Skeletal muscle cell (primary cell): ENCODE measurements around the gene REXO1.
A peak's percentile ranks its signal among the peaks of the same experiment; 100 is the strongest.
"Not testable (repeated sequence)": the region's sequence is repeated elsewhere in the genome, so short reads cannot be mapped to it uniquely, and the experiment has no call there.

Source experiments
- DNase-seq: peaks from one replicate; pipeline ENCODE4 v3.0.0-alpha.2; 2010; ENCODE audit warnings: low read depth
- H3K4me3 ChIP-seq: 2 replicates; pipeline ENCODE4 v1.5.1; 2011; ENCODE audit warnings: low read depth, mild to moderate bottlenecking, control low read depth, low read length, moderate library complexity

The REXO1 gene

GRCh38 chr19:1876496-1877279 is 28.4 kb upstream of the REXO1 start:
- peak overlapping the region; percentile 99 for H3K4me3 ChIP-seq
- not testable (repeated sequence) for DNase-seq

GRCh38 chr19:1875646-1876495 is 27.6 kb upstream of the REXO1 start:
- H3K4me3 ChIP-seq: peak overlapping the region; percentile 99
- DNase-seq: peak; percentile 49

GRCh38 chr19:1875265-1875645 is 27.0 kb upstream of the REXO1 start:
- peak overlapping the region; percentile 99 for H3K4me3 ChIP-seq
- DNase-seq: not testable (repeated sequence)

GRCh38 chr19:1874554-1875185 is 26.4 kb upstream of the REXO1 start:
- H3K4me3 ChIP-seq: peak overlapping the region; percentile 99
- DNase-seq: no peak

- no peak overlapping the region for H3K4me3 ChIP-seq
These were observed 25.5 kb upstream of the REXO1 start for GRCh38 chr19:1873524-1874473.

GRCh38 chr19:1872807-1873523 is 24.7 kb upstream of the REXO1 start:
- H3K4me3 ChIP-seq: no peak overlapping the region
- DNase-seq: no peak

More at GRCh38 chr19:1873524-1874473, 25.5 kb upstream of the REXO1 start:
- DNase-seq: no peak

GRCh38 chr19:1871630-1872029 is 23.3 kb upstream of the REXO1 start:
- H3K4me3 ChIP-seq: no peak overlapping the region
- DNase-seq: no peak

DNA sequence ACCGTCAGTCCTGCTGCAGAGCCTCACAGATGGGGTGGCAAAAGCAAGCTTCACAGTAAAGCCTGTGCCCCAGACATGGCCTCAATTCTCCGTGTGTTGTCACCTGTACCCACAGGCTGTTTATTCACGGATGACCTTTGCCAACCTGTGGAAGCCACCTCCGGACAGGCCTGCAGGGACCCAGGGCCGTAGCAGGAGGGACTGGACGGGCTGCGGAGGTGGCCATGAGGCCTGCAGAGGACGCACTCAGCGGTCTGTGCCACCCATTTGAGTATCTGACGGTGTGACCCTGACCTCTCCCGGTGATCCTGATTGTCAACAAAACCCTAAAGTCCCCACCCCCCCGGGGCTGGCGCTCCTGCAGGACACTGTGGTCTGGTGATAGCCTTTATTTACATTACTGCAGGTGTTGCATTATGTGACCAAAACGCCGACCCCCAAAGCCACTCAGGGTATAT is 22.9 kb upstream of the REXO1 start:
- H3K4me3 ChIP-seq: no peak overlapping the region
- no peak for DNase-seq

- DNase-seq: no peak
These were observed 20.7 kb upstream of the REXO1 start for GRCh38 chr19:1868971-1869370.

DNA sequence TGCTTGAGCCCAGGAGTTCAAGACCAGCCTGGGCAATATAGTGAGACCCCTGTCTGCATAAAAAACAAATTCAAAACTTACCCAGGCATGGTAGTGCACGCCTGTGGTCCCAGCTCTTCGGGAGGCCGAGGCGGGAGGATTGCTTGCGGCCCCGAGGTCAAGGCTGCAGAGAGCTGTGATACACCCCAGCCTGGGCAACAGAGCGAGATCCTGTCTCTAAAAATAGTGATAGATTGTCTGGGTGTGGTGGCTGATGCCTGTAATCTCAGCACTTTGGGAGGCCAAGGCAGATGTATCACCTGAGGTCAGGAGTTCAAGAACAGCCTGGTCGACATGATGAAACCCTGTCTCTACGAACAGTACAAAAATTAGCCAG is 19.1 kb upstream of the REXO1 start:
- no peak for DNase-seq
- H3K4me3 ChIP-seq: no peak overlapping the region

More at GRCh38 chr19:1868971-1869370, 20.7 kb upstream of the REXO1 start:
- no peak overlapping the region for H3K4me3 ChIP-seq

DNA sequence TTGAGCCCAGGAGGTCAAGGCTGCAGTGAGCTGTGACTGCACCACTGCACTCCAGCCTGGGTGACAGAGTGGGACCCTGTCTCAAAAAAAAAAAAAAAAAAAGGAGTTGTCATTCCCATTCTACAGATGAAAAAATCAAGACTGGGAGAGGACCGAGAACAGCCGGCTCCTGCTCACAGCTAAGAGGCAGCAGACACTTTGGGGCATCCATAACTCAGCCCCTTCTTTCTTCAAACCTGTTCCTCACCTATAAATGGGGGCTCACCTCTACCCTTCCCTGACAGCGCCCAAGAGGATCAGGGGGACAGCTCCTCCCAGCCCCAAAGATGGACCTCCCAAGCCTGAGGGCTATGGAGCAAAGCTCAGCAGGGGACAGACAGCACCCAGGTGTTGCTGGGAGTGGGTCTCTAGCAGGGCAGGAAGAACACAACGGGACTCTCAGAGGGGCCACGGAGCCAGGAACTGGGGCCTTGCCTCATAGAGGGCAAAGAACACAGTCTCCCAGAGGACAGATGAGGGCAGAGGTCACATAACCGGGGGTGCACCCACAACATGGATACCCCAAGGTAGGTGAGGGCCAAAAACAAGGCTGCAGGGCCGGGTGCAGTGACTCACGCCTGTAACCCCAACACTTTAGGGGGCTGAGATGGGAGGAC is 18.5 kb upstream of the REXO1 start:
- no peak for DNase-seq
- no peak overlapping the region for H3K4me3 ChIP-seq

GRCh38 chr19:1865172-1866010 is 17.1 kb upstream of the REXO1 start:
- peak overlapping the region; percentile 78 for H3K4me3 ChIP-seq
- DNase-seq: no peak

DNA sequence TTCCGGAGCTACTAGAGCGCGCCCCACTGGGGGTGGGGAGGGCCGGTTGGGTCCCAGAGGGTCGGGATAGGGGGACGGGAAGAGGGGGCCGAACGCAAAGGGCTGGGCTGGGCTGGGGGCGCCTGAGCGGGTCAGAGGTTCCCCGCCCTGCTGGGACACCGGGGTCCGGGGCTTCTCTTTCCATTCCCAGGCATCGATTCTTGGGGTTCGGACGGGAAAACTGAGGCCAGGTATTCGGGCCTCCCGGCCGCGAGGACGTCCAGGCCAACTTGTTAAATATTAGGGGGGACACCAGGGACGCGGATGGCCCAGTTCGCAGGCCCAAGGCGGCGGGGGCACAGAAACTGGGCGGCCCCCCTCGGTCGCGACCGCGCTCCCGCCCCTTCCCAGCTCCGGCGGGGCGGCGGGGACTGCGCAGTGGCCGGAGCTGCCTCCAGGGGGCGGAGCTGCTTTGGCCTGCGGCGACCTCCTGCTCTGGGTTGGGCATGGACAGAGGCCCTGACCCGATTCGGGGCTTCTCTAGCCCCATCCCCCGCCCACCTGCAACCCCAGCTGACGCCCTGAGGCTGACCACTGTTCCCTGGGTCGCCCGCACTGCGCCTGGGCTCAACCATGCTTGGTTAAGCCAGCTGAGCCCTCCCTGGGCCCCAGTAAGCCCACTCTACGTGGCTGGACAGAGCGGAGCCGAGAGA is 16.3 kb upstream of the REXO1 start:
- DNase-seq: no peak
- H3K4me3 ChIP-seq: peak overlapping the region; percentile 78

DNA sequence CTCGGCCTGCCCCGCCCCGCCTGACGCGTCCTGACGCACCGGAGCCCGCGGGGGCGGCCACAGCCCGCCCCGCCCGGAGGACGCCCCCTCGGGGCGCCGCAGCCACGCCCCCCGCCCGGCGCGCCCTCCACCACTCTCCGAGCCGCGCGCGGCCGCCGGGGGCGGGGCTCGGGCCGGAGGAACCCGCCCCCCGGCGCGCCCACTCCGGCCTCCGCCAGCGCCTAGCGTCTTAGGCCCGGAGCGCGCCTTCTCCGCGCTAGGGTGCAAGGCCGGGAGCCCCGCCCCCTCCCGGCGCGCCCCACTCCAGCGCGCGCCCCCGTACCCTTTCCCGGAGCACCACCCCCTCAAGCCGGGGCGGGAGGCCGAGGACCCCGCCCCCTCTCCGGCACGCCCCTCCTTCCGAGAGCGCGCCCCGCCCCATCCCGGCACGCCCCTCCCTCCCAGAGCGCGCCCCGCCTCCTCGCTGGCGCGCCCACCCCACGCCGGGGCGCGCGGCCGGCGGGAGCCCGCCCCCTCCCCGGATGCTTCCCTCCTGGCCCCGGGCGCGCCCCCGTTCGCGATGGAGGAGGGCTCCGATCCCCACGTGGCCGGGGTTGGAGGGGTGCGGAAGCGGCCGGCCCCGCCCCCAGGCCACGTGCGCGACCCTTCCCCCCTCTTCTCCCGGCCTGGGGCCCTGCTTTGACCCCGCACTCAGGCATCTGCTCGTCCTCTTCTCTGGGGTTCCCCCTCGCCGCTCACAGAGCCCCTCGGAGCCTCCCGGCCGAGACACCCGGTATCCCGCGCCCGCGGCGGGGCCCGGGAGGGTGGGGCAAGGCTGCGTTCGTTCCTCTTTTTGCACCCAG is 15.6 kb upstream of the REXO1 start:
- H3K4me3 ChIP-seq: peak overlapping the region; percentile 78
- DNase-seq: peak; percentile 83

GRCh38 chr19:1863328-1863637 is 15.0 kb upstream of the REXO1 start, which contains the start of gene KLF16:
Gene KLF16 (minus strand): TSS chr19:1863579. CDS start chr19:1863497, 82 bp downstream.
- peak within 1 kb of the TSS; percentile 87 for H3K4me3 ChIP-seq
- no peak for DNase-seq
